ENCODE measurements around the gene PDGFD.

Gene PDGFD

DNA sequence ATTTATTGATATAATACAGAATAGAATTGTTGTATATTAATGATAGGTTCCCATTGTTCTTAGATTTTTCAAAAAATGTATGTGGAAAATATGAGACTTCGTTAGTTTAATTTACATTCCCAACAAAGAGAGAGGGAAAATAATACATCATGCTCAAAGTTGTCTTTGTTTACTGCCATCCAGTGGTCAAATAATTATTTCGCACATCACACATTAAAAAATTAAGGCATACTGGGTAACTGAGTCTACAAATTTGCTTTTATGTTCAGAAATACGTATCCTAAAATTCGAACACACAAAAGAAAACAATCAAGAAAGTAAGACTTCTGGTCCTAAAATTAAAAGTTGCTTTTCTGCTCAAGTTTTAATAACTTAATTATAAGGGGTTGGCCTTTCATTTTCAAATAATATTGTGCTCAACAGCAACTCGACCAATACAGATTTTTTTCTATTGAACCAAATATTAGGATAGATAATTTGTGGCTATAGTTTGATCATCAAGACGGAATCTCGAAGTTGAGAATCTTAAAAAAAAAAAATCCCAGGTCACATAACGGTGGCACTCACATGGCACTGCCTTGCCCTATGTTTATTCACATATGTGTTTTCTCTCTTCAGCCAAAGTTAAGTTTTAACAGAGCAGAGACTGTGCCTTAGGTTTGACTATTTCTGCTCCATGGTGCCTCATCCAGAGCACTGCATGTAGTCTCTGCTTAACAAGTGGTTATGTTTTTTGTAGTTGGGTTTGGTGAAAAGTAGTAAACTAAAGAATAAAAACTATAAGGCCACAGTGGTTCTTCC is 12.3 kb downstream of the PDGFD start:
- no peak overlapping the region for H3K4me2 ChIP-seq (ENCODE audit: insufficient read depth, low read length)
- H3K27me3 ChIP-seq (ENCODE audit: insufficient read depth, low read length, poor library complexity): no peaks in the 10 kb centered on the region
- no peaks in the 10 kb centered on the region for H3K79me2 ChIP-seq (ENCODE audit: insufficient read depth, low read length)
- TF ChIP-seq, protein P1, sequence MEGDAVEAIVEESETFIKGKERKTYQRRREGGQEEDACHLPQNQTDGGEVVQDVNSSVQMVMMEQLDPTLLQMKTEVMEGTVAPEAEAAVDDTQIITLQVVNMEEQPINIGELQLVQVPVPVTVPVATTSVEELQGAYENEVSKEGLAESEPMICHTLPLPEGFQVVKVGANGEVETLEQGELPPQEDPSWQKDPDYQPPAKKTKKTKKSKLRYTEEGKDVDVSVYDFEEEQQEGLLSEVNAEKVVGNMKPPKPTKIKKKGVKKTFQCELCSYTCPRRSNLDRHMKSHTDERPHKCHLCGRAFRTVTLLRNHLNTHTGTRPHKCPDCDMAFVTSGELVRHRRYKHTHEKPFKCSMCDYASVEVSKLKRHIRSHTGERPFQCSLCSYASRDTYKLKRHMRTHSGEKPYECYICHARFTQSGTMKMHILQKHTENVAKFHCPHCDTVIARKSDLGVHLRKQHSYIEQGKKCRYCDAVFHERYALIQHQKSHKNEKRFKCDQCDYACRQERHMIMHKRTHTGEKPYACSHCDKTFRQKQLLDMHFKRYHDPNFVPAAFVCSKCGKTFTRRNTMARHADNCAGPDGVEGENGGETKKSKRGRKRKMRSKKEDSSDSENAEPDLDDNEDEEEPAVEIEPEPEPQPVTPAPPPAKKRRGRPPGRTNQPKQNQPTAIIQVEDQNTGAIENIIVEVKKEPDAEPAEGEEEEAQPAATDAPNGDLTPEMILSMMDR (IDR thresholded peaks at IDR 0.05; ENCODE audit: borderline replicate concordance, extremely low read depth, low read length, poor library complexity, severe bottlenecking): peak; percentile 45
- no peak for TF ChIP-seq EZH2 (IDR thresholded peaks at IDR 0.05; ENCODE audit: borderline replicate concordance, low read depth, low read length, severe bottlenecking)
- H3K9ac ChIP-seq (ENCODE audit: low read depth, low read length): no peak overlapping the region
- H3K36me3 ChIP-seq (ENCODE audit: insufficient read depth, low read length): no peaks in the 10 kb centered on the region
- DNase-seq (no peak), ATAC-seq (ENCODE audit: insufficient read depth, low read depth) (no peak)
- no peaks in the 10 kb centered on the region for H3K9me3 ChIP-seq (ENCODE audit: insufficient read depth, low read length, severe bottlenecking)
- no peak overlapping the region for H3K4me3 ChIP-seq (ENCODE audit: low read depth in 1 of 2, low read length in 2 of 2)
- H3K27ac ChIP-seq (ENCODE audit: low read length): no peak overlapping the region
- H3K4me1 ChIP-seq (ENCODE audit: insufficient read depth, low read length): no peaks in the 10 kb centered on the region
- no peak overlapping the region for H2AFZ ChIP-seq (ENCODE audit: low read depth, low read length)
- no peaks in the 10 kb centered on the region for H4K20me1 ChIP-seq (ENCODE audit: insufficient read depth, low read length)

DNA sequence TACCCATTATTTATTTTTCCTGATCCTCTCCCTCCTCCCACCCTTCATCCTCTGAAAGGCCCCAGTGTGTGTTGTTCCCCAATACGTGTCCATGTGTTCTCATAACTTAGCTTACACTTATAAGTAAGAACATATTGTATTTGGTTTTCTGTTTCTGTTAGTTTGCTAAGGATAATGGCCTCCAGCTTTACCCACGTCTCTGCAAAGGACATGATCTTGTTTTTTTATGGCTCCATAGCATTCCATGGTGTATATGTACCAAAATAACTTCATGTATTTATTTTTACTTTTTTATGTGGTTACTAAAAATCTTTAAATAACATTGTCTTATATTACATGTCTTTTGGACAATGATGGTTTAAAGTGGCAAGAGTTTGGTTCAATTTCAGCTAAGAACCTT is 15.2 kb downstream of the PDGFD start:
- no peaks in the 10 kb centered on the region for H3K27me3 ChIP-seq (ENCODE audit: insufficient read depth, low read length, poor library complexity)
- H3K36me3 ChIP-seq (ENCODE audit: insufficient read depth, low read length): no peaks in the 10 kb centered on the region
- H3K79me2 ChIP-seq (ENCODE audit: insufficient read depth, low read length): no peaks in the 10 kb centered on the region
- H3K4me3 ChIP-seq (ENCODE audit: low read depth in 1 of 2, low read length in 2 of 2): no peak overlapping the region
- no peak for DNase-seq
- H3K4me1 ChIP-seq (ENCODE audit: insufficient read depth, low read length): no peaks in the 10 kb centered on the region
- no peaks in the 10 kb centered on the region for H4K20me1 ChIP-seq (ENCODE audit: insufficient read depth, low read length)
- no peak overlapping the region for H3K4me2 ChIP-seq (ENCODE audit: insufficient read depth, low read length)
- ATAC-seq (ENCODE audit: insufficient read depth, low read depth): no peak
- no peak overlapping the region for H3K27ac ChIP-seq (ENCODE audit: low read length)
- no peaks in the 10 kb centered on the region for H3K9me3 ChIP-seq (ENCODE audit: insufficient read depth, low read length, severe bottlenecking)
- no peak overlapping the region for H3K9ac ChIP-seq (ENCODE audit: low read depth, low read length)
- H2AFZ ChIP-seq (ENCODE audit: low read depth, low read length): no peak overlapping the region
- TF ChIP-seq, protein P1 (IDR thresholded peaks at IDR 0.05; ENCODE audit: borderline replicate concordance, extremely low read depth, low read length, poor library complexity, severe bottlenecking): no peak
- no peak for TF ChIP-seq EZH2 (IDR thresholded peaks at IDR 0.05; ENCODE audit: borderline replicate concordance, low read depth, low read length, severe bottlenecking)

DNA sequence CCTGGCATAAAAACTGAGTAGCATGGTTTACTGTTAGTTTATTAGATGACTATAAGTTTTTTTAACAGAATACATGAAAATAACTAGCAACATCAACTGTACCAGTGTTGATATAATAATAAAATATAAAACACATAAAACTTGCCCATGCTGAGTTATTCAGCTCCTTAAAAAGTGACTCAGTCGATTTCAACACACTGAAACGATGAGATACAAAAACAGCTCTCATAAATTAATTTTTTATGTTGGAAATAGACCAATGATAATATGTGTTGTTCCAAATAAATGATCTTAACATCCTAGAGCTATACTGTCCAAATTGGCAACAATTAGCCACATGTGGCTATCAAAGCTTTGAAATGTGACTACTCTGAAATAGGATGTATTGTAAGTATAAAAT is 15.9 kb downstream of the PDGFD start:
- no peak for DNase-seq
- no peak overlapping the region for H2AFZ ChIP-seq (ENCODE audit: low read depth, low read length)
- TF ChIP-seq EZH2 (IDR thresholded peaks at IDR 0.05; ENCODE audit: borderline replicate concordance, low read depth, low read length, severe bottlenecking): no peak
- TF ChIP-seq, protein P1 (IDR thresholded peaks at IDR 0.05; ENCODE audit: borderline replicate concordance, extremely low read depth, low read length, poor library complexity, severe bottlenecking): no peak
- H3K4me1 ChIP-seq (ENCODE audit: insufficient read depth, low read length): no peaks in the 10 kb centered on the region
- H3K4me2 ChIP-seq (ENCODE audit: insufficient read depth, low read length): no peak overlapping the region
- H3K36me3 ChIP-seq (ENCODE audit: insufficient read depth, low read length): no peaks in the 10 kb centered on the region
- H3K79me2 ChIP-seq (ENCODE audit: insufficient read depth, low read length): no peaks in the 10 kb centered on the region
- ATAC-seq (ENCODE audit: insufficient read depth, low read depth): no peak
- H4K20me1 ChIP-seq (ENCODE audit: insufficient read depth, low read length): no peaks in the 10 kb centered on the region
- H3K9me3 ChIP-seq (ENCODE audit: insufficient read depth, low read length, severe bottlenecking): no peaks in the 10 kb centered on the region
- no peak overlapping the region for H3K4me3 ChIP-seq (ENCODE audit: low read depth in 1 of 2, low read length in 2 of 2)
- no peaks in the 10 kb centered on the region for H3K27me3 ChIP-seq (ENCODE audit: insufficient read depth, low read length, poor library complexity)
- H3K27ac ChIP-seq (ENCODE audit: low read length): no peak overlapping the region
- no peak overlapping the region for H3K9ac ChIP-seq (ENCODE audit: low read depth, low read length)
